H9 (cell line): ENCODE results near the gene TUBGCP6. TPM values are rescaled to one million over a fixed set of nuclear protein-coding genes. Genes with fewer than 3 reads are reported as not detected.

Experiments used
- DNase-seq: peaks from one replicate; pipeline ENCODE4 v3.0.0-alpha.2; 2017
- H2AFZ ChIP-seq: one replicate; pipeline ENCODE4 v1.6.1; 2013; ENCODE audit warnings: mild to moderate bottlenecking, low read length, control low read depth, moderate library complexity
- H2AK5ac ChIP-seq: 2 replicates; pipeline ENCODE4 v1.6.1; 2013; ENCODE audit warnings: low read length, control low read depth, mixed read lengths; ENCODE audit not compliant: insufficient read length
- H2BK120ac ChIP-seq: one replicate; pipeline ENCODE4 v1.6.1; 2013; ENCODE audit warnings: low read depth, mild to moderate bottlenecking, low read length, control low read depth, inconsistent platforms; ENCODE audit not compliant: poor library complexity, severe bottlenecking
- H2BK12ac ChIP-seq: 2 replicates; pipeline ENCODE4 v1.6.1; 2013; ENCODE audit warnings: low read length, control low read depth, mixed read lengths, low read depth; ENCODE audit not compliant: insufficient read length
- H2BK15ac ChIP-seq: 2 replicates; pipeline ENCODE4 v1.6.1; 2013; ENCODE audit warnings: low read depth, low read length, control low read depth
- H2BK20ac ChIP-seq: one replicate; pipeline ENCODE4 v1.6.1; 2013; ENCODE audit warnings: low read depth, mild to moderate bottlenecking, low read length, control low read depth, inconsistent platforms; ENCODE audit not compliant: poor library complexity, severe bottlenecking
- H2BK5ac ChIP-seq: 2 replicates; pipeline ENCODE4 v1.6.1; 2013; ENCODE audit warnings: low read length, control low read depth, mixed read lengths; ENCODE audit not compliant: insufficient read length
- H3K14ac ChIP-seq: 2 replicates; pipeline ENCODE4 v1.6.1; 2013; ENCODE audit warnings: low read length, control low read depth; ENCODE audit not compliant: insufficient read depth
- H3K18ac ChIP-seq: 2 replicates; pipeline ENCODE4 v1.6.1; 2013; ENCODE audit warnings: low read depth, mild to moderate bottlenecking, mixed read lengths, low read length, control low read depth; ENCODE audit not compliant: insufficient read length
- H3K23ac ChIP-seq: 2 replicates; pipeline ENCODE4 v1.6.1; 2013; ENCODE audit warnings: low read length, control low read depth, mixed read lengths, low read depth; ENCODE audit not compliant: insufficient read length
- H3K23me2 ChIP-seq: 2 replicates; pipeline ENCODE4 v1.6.1; 2013; ENCODE audit warnings: low read depth, mild to moderate bottlenecking, mixed read lengths, low read length, control low read depth; ENCODE audit not compliant: insufficient read length, poor library complexity, severe bottlenecking
- H3K27ac ChIP-seq: 2 replicates; pipeline ENCODE4 v1.5.1; 2013; ENCODE audit warnings: low read length, control low read depth, mixed read lengths, low read depth; ENCODE audit not compliant: insufficient read length
- H3K27me3 ChIP-seq: 2 replicates; pipeline ENCODE4 v1.6.1; 2013; ENCODE audit warnings: low read length, control low read depth, inconsistent platforms; ENCODE audit not compliant: insufficient read depth
- H3K4ac ChIP-seq: 2 replicates; pipeline ENCODE4 v1.6.1; 2013; ENCODE audit warnings: low read depth, mild to moderate bottlenecking, control low read depth, inconsistent platforms, low read length, moderate library complexity
- H3K4me1 ChIP-seq: 2 replicates; pipeline ENCODE4 v1.6.1; 2013; ENCODE audit warnings: low read length, control low read depth, inconsistent platforms; ENCODE audit not compliant: insufficient read depth
- H3K4me2 ChIP-seq: 2 replicates; pipeline ENCODE4 v1.6.1; 2013; ENCODE audit warnings: low read length, control low read depth, mixed read lengths; ENCODE audit not compliant: insufficient read length, insufficient read depth
- H3K56ac ChIP-seq: 2 replicates; pipeline ENCODE4 v1.6.1; 2013; ENCODE audit warnings: low read depth, mild to moderate bottlenecking, mixed read lengths, low read length, control low read depth; ENCODE audit not compliant: insufficient read length
- H3K79me1 ChIP-seq: 2 replicates; pipeline ENCODE4 v1.6.1; 2013; ENCODE audit warnings: low read depth, mild to moderate bottlenecking, moderate library complexity, low read length, control low read depth, inconsistent platforms; ENCODE audit not compliant: insufficient read depth, poor library complexity, severe bottlenecking
- H3K79me2 ChIP-seq: 2 replicates; pipeline ENCODE4 v1.6.1; 2013; ENCODE audit warnings: low read length, control low read depth, inconsistent platforms; ENCODE audit not compliant: insufficient read depth
- H3K9ac ChIP-seq: 2 replicates; pipeline ENCODE4 v1.6.1; 2013; ENCODE audit warnings: low read length, control low read depth, mixed read lengths; ENCODE audit not compliant: insufficient read length; ENCODE audit errors: extremely low read depth
- H3K9me3 ChIP-seq: one replicate; pipeline ENCODE4 v1.6.1; 2013; ENCODE audit warnings: low read depth, low read length, inconsistent platforms; ENCODE audit not compliant: control insufficient read depth
- H3T11ph ChIP-seq: one replicate; pipeline ENCODE4 v1.6.1; 2013; ENCODE audit warnings: mild to moderate bottlenecking, low read length, control low read depth, inconsistent platforms
- H4K20me1 ChIP-seq: one replicate; pipeline ENCODE4 v1.6.1; 2013; ENCODE audit not compliant: control insufficient read depth, insufficient read length, insufficient read depth
- H4K5ac ChIP-seq: 2 replicates; pipeline ENCODE4 v1.6.1; 2013; ENCODE audit warnings: low read depth, mild to moderate bottlenecking, mixed read lengths, low read length, control low read depth; ENCODE audit not compliant: insufficient read length
- H4K8ac ChIP-seq: replicated peaks from 2 replicates; pipeline ENCODE4 v1.6.1; 2013; ENCODE audit warnings: low read length, control low read depth, mixed read lengths, low read depth; ENCODE audit not compliant: insufficient read length
- H4K91ac ChIP-seq: 2 replicates; pipeline ENCODE4 v1.6.1; 2013; ENCODE audit warnings: low read depth, mild to moderate bottlenecking, moderate library complexity, mixed read lengths, low read length, control low read depth; ENCODE audit not compliant: insufficient read length
- H3K27ac Mint-ChIP-seq, 3 experiments: 2 replicates in 2 of 3; 3 replicates in 1 of 3; pipeline ENCODE4 v1.8.0; 2020 to 2021; ENCODE audit warnings: mixed read lengths in 3 of 3, mild to moderate bottlenecking in 1 of 3, moderate library complexity in 1 of 3
- H3K27me3 Mint-ChIP-seq: 2 replicates; pipeline ENCODE4 v1.8.0; 2021; ENCODE audit warnings: low read depth, mild to moderate bottlenecking, moderate library complexity, mixed read lengths
- H3K36me3 Mint-ChIP-seq, 3 experiments: 2 replicates in 2 of 3; 3 replicates in 1 of 3; pipeline ENCODE4 v1.8.0; 2020 to 2021; ENCODE audit warnings: low read depth in 3 of 3, mixed read lengths in 3 of 3; ENCODE audit not compliant: insufficient read depth in 1 of 3
- H3K4me1 Mint-ChIP-seq, 2 experiments: 2 replicates each; pipeline ENCODE4 v1.8.0; 2020; ENCODE audit warnings: mixed read lengths in 2 of 2
- H3K4me3 Mint-ChIP-seq, 2 experiments: 2 replicates in 1 of 2; 3 replicates in 1 of 2; pipeline ENCODE4 v1.8.0; 2020 to 2021; ENCODE audit warnings: mild to moderate bottlenecking in 2 of 2, mixed read lengths in 2 of 2, moderate library complexity in 1 of 2
- H3K9me3 Mint-ChIP-seq, 2 experiments: 2 replicates in 1 of 2; 3 replicates in 1 of 2; pipeline ENCODE4 v1.8.0; 2020; ENCODE audit warnings: mild to moderate bottlenecking in 2 of 2, mixed read lengths in 2 of 2, moderate library complexity in 1 of 2
- CTCF ChIP-seq: fragments of 200-600 bp; sonication (generic); conservative IDR thresholded peaks from 3 replicates; pipeline ENCODE4 v1.8.0; 2021; ENCODE audit warnings: antibody characterized with exemption, mild to moderate bottlenecking
- WGBS: extraction: QIAGEN DNeasy Blood & Tissue Kit; methylation state at CpG from one replicate; pipeline ENCODE4 v1.1.7; 2013; ENCODE audit warnings: missing lambda C conversion rate, low lambda C conversion rate, mixed read lengths; ENCODE audit not compliant: insufficient read length; ENCODE audit errors: extremely low coverage; 5-methylcytosine and 5-hydroxymethylcytosine counted together
- total RNA-seq: library from RNA; stranded (reverse); gene quantifications from 2 replicates; pipeline ENCODE4 v1.2.1, GENCODE V29; 2021

The TUBGCP6 gene
- total RNA-seq, 1 experiment from 2014 or later = 29.0 TPM

GRCh38 chr22:50226875-50227165, 18.0 kb downstream of the TUBGCP6 start:
- Histone ChIP-seq H3K9ac (no peak overlapping the region), H3K4me1 (no peaks in the 10 kb centered on the region), H3K23ac (no peak overlapping the region), H2AK5ac (no peak overlapping the region), H3K18ac (no peak overlapping the region), H3K9me3 (no peaks in the 10 kb centered on the region), H3K79me1 (no peaks in the 10 kb centered on the region), H4K20me1 (no peaks in the 10 kb centered on the region), H4K5ac (no peak overlapping the region), H3K4ac (no peak overlapping the region), H2AFZ (no peak overlapping the region), H3K4me2 (no peak overlapping the region), H4K91ac (no peak overlapping the region), H3K27me3 (no peaks in the 10 kb centered on the region), H2BK15ac (no peak overlapping the region), H2BK120ac (no peak overlapping the region), H2BK12ac (no peak overlapping the region), H3K14ac (no peak overlapping the region), H3K27ac (no peak overlapping the region), H3K56ac (no peak overlapping the region), H3K23me2 (no peaks in the 10 kb centered on the region), H3K79me2 (no peaks in the 10 kb centered on the region), H2BK20ac (no peak overlapping the region), H4K8ac (no peak overlapping the region), H2BK5ac (no peak overlapping the region), H3T11ph (no peak overlapping the region)
- no peak for DNase-seq
- TF ChIP-seq CTCF = no peak
- Mint-ChIP-seq H3K4me3 (no peak overlapping the region), H3K27ac (no peak overlapping the region), H3K36me3 (peaks cover 14 to 37% (median 25%) of the 10 kb centered on the region in 3 experiments), H3K27me3 (no peaks in the 10 kb centered on the region), H3K9me3 (peaks cover 0 to 2% of the 10 kb centered on the region in 2 experiments; a peak in 1 of 5 replicates), H3K4me1 (no peaks in the 10 kb centered on the region)
- WGBS = no CpG with 5 or more reads among the region's 18 CpGs
